GM23248 (cell line): ENCODE data around the gene SSR1.

Source experiments
- EZH2 ChIP-seq: fragments of 200-600 bp; sonication (generic); IDR thresholded peaks from 2 replicates; pipeline ENCODE4 v1.6.1; 2018; ENCODE audit warnings: antibody characterized with exemption, mild to moderate bottlenecking; ENCODE audit not compliant: insufficient read depth, poor library complexity, severe bottlenecking
- EZH2phosphoT487 ChIP-seq: fragments of 200-600 bp; sonication (generic); IDR thresholded peaks from 2 replicates; pipeline ENCODE4 v1.6.1; 2018; ENCODE audit warnings: antibody characterized with exemption, moderate library complexity, mild to moderate bottlenecking, low read depth; ENCODE audit not compliant: insufficient read depth

DNA sequence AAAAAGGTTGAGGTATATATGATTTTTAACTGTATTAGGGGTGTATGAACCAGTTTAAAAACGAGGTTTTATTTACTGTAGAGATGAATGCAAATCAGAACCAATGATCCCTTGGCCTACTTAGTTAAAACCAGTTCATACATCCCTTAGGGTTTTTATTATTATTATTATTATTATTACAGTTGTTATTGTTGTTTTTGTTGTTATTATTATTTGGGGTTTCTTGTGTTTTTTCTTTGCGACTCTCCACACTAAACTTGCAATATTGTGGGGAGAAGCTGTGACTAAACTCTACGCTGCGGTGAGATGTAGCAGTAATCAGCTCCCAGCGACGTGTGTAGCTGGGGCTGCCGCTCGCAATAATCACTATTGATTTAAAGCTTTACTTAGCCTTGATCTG is 62.2 kb downstream of the SSR1 start:
- no peak for TF ChIP-seq EZH2
- TF ChIP-seq EZH2phosphoT487, result no peak
